ENCODE measurements around the gene DCST1. TPM values are rescaled to one million over a fixed set of nuclear protein-coding genes. Genes with fewer than 3 reads are reported as not detected.
"Not testable (repeated sequence)": the region's sequence is repeated elsewhere in the genome, so short reads cannot be mapped to it uniquely, and the experiment has no call there.

DCST1 gene
- total RNA-seq, 1 donor: not detected

GRCh38 chr1:154993572-154994268, 39.9 kb upstream of the DCST1 start, which contains the start of gene LENEP:
TSS of gene LENEP (plus strand) at chr1:154993586. CDS start at chr1:154993608, 22 bp downstream.
- Histone ChIP-seq H3K9me3 (ENCODE audit: low read depth, low read length) (no peaks in the 10 kb centered on the region), H3K4me3 (ENCODE audit: insufficient read depth, low read length) (no peak within 1 kb of the TSS), H3K36me3 (ENCODE audit: insufficient read depth, low read length) (peaks cover 19% of the 10 kb centered on the region), H2AFZ (ENCODE audit: low read length) (no peak within 1 kb of the TSS), H3K79me2 (ENCODE audit: insufficient read depth, low read length) (peaks cover 8% of the 10 kb centered on the region), H4K20me1 (ENCODE audit: insufficient read depth, low read length) (no peaks in the 10 kb centered on the region), H3K27me3 (ENCODE audit: insufficient read depth, low read length) (no peaks in the 10 kb centered on the region), H3K4me2 (ENCODE audit: insufficient read depth, low read length) (no peak within 1 kb of the TSS), H3K27ac (ENCODE audit: low read depth, low read length) (no peak within 1 kb of the TSS), H3K4me1 (ENCODE audit: insufficient read depth, low read length) (peaks cover under 1% of the 10 kb centered on the region)
- TF ChIP-seq CTCF (IDR thresholded peaks at IDR 0.05; ENCODE audit: extremely low read depth, low read depth, low read length): no peak
- peak; percentile 66 for DNase-seq (ENCODE audit: insufficient read length, low spot score, missing footprints)

GRCh38 chr1:154994269-154994587, 39.4 kb upstream of the DCST1 start:
- Histone ChIP-seq H3K27me3 (ENCODE audit: insufficient read depth, low read length) (no peaks in the 10 kb centered on the region), H3K27ac (ENCODE audit: low read depth, low read length) (no peak overlapping the region), H2AFZ (ENCODE audit: low read length) (no peak overlapping the region), H3K4me2 (ENCODE audit: insufficient read depth, low read length) (no peak overlapping the region), H3K9me3 (ENCODE audit: low read depth, low read length) (no peaks in the 10 kb centered on the region), H3K4me1 (ENCODE audit: insufficient read depth, low read length) (peaks cover 5% of the 10 kb centered on the region), H3K36me3 (ENCODE audit: insufficient read depth, low read length) (peaks cover 14% of the 10 kb centered on the region), H4K20me1 (ENCODE audit: insufficient read depth, low read length) (no peaks in the 10 kb centered on the region), H3K4me3 (ENCODE audit: insufficient read depth, low read length) (no peak overlapping the region), H3K79me2 (ENCODE audit: insufficient read depth, low read length) (peaks cover 4% of the 10 kb centered on the region)
- TF ChIP-seq CTCF (IDR thresholded peaks at IDR 0.05; ENCODE audit: extremely low read depth, low read depth, low read length): no peak
- DNase-seq (ENCODE audit: insufficient read length, low spot score, missing footprints): peak; percentile 68

- Histone ChIP-seq H3K27ac (ENCODE audit: low read depth, low read length) (no peak overlapping the region), H3K9me3 (ENCODE audit: low read depth, low read length) (no peaks in the 10 kb centered on the region), H3K27me3 (ENCODE audit: insufficient read depth, low read length) (no peaks in the 10 kb centered on the region), H3K79me2 (ENCODE audit: insufficient read depth, low read length) (peaks cover under 1% of the 10 kb centered on the region), H2AFZ (ENCODE audit: low read length) (no peak overlapping the region), H4K20me1 (ENCODE audit: insufficient read depth, low read length) (no peaks in the 10 kb centered on the region), H3K4me1 (ENCODE audit: insufficient read depth, low read length) (peaks cover 7% of the 10 kb centered on the region), H3K4me2 (ENCODE audit: insufficient read depth, low read length) (no peak overlapping the region), H3K36me3 (ENCODE audit: insufficient read depth, low read length) (peaks cover 11% of the 10 kb centered on the region), H3K4me3 (ENCODE audit: insufficient read depth, low read length) (no peak overlapping the region)
- DNase-seq (ENCODE audit: insufficient read length, low spot score, missing footprints): peak; percentile 59
- TF ChIP-seq CTCF (IDR thresholded peaks at IDR 0.05; ENCODE audit: extremely low read depth, low read depth, low read length): no peak
These were observed 39.0 kb upstream of the DCST1 start for GRCh38 chr1:154994591-154994990.

- H2AFZ ChIP-seq (ENCODE audit: low read length); H3K4me3 ChIP-seq (ENCODE audit: insufficient read depth, low read length); H3K9me3 ChIP-seq (ENCODE audit: low read depth, low read length); H4K20me1 ChIP-seq (ENCODE audit: insufficient read depth, low read length); H3K36me3 ChIP-seq (ENCODE audit: insufficient read depth, low read length); H3K27me3 ChIP-seq (ENCODE audit: insufficient read depth, low read length); H3K4me2 ChIP-seq (ENCODE audit: insufficient read depth, low read length); H3K27ac ChIP-seq (ENCODE audit: low read depth, low read length); H3K79me2 ChIP-seq (ENCODE audit: insufficient read depth, low read length): not testable (repeated sequence)
- peak; percentile 58 for TF ChIP-seq CTCF (IDR thresholded peaks at IDR 0.05; ENCODE audit: extremely low read depth, low read depth, low read length)
- peak; percentile 95 for DNase-seq (ENCODE audit: insufficient read length, low spot score, missing footprints)
- H3K4me1 ChIP-seq (ENCODE audit: insufficient read depth, low read length): peaks cover 15% of the 10 kb centered on the region
These were observed 38.2 kb upstream of the DCST1 start for GRCh38 chr1:154995301-154995983.

Data from osteoblast (primary cell).